Stimulated activated naive CD4-positive, alpha-beta T cell treated with Interleukin-2 at 50 U/mL for 16 hours (primary cell): Measurements from ENCODE around the gene ADAM10.
"Not testable (repeated sequence)": the region's sequence is repeated elsewhere in the genome, so short reads cannot be mapped to it uniquely, and the experiment has no call there.

Experiments
- DNase-seq: peaks from one replicate; lab custom pipeline; 2025; lab: John Stamatoyannopoulos, UW

Gene ADAM10

GRCh38 chr15:58676766-58677165, 72.7 kb downstream of the ADAM10 start:
- no peak for DNase-seq

- DNase-seq = no peak
Observed at GRCh38 chr15:58671186-58671585, 78.3 kb downstream of the ADAM10 start.

- no peak for DNase-seq
Observed at GRCh38 chr15:58669108-58669507, 80.4 kb downstream of the ADAM10 start.

GRCh38 chr15:58666957-58667356, 82.5 kb downstream of the ADAM10 start:
- DNase-seq = no peak

GRCh38 chr15:58665672-58666071, 83.8 kb downstream of the ADAM10 start:
- DNase-seq = no peak

GRCh38 chr15:58650102-58650501, 99.4 kb downstream of the ADAM10 start:
- no peak for DNase-seq

- no peak for DNase-seq
Observed at GRCh38 chr15:58649175-58649574, 100.3 kb downstream of the ADAM10 start.

GRCh38 chr15:58643996-58644395, 105.5 kb downstream of the ADAM10 start:
- no peak for DNase-seq

GRCh38 chr15:58641660-58642059, 107.8 kb downstream of the ADAM10 start:
- no peak for DNase-seq

- DNase-seq = no peak
Observed at GRCh38 chr15:58639992-58640391, 109.5 kb downstream of the ADAM10 start.

- no peak for DNase-seq
Observed at GRCh38 chr15:58639002-58639756, 110.3 kb downstream of the ADAM10 start.

- DNase-seq = no peak
Observed at GRCh38 chr15:58632789-58633188, 116.7 kb downstream of the ADAM10 start.

GRCh38 chr15:58631319-58631718, 118.2 kb downstream of the ADAM10 start:
- no peak for DNase-seq

- DNase-seq = no peak
Observed at GRCh38 chr15:58629625-58630024, 119.9 kb downstream of the ADAM10 start.

GRCh38 chr15:58628206-58628947, 121.1 kb downstream of the ADAM10 start:
- DNase-seq = no peak

- DNase-seq = no peak
Observed at GRCh38 chr15:58627701-58628100, 121.8 kb downstream of the ADAM10 start.

- no peak for DNase-seq
Observed at GRCh38 chr15:58627046-58627445, 122.5 kb downstream of the ADAM10 start.

GRCh38 chr15:58626378-58626777, 123.1 kb downstream of the ADAM10 start:
- no peak for DNase-seq

GRCh38 chr15:58622877-58623276, 126.6 kb downstream of the ADAM10 start:
- no peak for DNase-seq

- not testable (repeated sequence) for DNase-seq
Observed at GRCh38 chr15:58620268-58620667, 129.2 kb downstream of the ADAM10 start.

- no peak for DNase-seq
Observed at GRCh38 chr15:58616171-58616570, 133.3 kb downstream of the ADAM10 start.

GRCh38 chr15:58611731-58612676, 137.5 kb downstream of the ADAM10 start:
- DNase-seq = no peak
